Astrocyte (in vitro differentiated cells and primary cell): ENCODE data around the gene FLCN. TPM values are rescaled to one million over a fixed set of nuclear protein-coding genes. Genes with fewer than 3 reads are reported as not detected.
A peak's percentile ranks its signal among the peaks of the same experiment; 100 is the strongest.
"Not testable (repeated sequence)": the region's sequence is repeated elsewhere in the genome, so short reads cannot be mapped to it uniquely, and the experiment has no call there.

ENCODE experiments used
- DNase-seq: peaks from one replicate; pipeline ENCODE4 v3.0.0-alpha.2; 2010; ENCODE audit warnings: low read depth
- FAIRE-seq: peaks from 2 replicates; lab custom pipeline; 2011; peaks lifted over from hg19 to GRCh38; lab: Jason Lieb, UNC
- H2AFZ ChIP-seq: 2 replicates; pipeline ENCODE4 v1.6.0; 2012; ENCODE audit warnings: low read depth, low read length, inconsistent platforms
- H3K27ac ChIP-seq: 2 replicates; pipeline ENCODE4 v1.5.1; 2011; ENCODE audit warnings: low read depth, low read length, inconsistent platforms
- H3K27me3 ChIP-seq: 2 replicates; pipeline ENCODE4 v1.6.0; 2011; ENCODE audit warnings: low read length, inconsistent platforms; ENCODE audit not compliant: insufficient read depth
- H3K36me3 ChIP-seq: 2 replicates; pipeline ENCODE4 v1.5.1; 2011; ENCODE audit warnings: low read length, inconsistent platforms; ENCODE audit not compliant: insufficient read depth
- H3K4me1 ChIP-seq: 2 replicates; pipeline ENCODE4 v1.5.1; 2011; ENCODE audit warnings: low read length, inconsistent platforms; ENCODE audit not compliant: insufficient read depth
- H3K4me2 ChIP-seq: 2 replicates; pipeline ENCODE4 v1.6.0; 2012; ENCODE audit warnings: low read length, inconsistent platforms
- H3K4me3 ChIP-seq: 2 replicates; pipeline ENCODE4 v1.5.1; 2011; ENCODE audit warnings: low read depth, mild to moderate bottlenecking, low read length, inconsistent platforms; ENCODE audit not compliant: insufficient read depth
- H3K79me2 ChIP-seq: 2 replicates; pipeline ENCODE4 v1.6.0; 2012; ENCODE audit warnings: mild to moderate bottlenecking, low read length, inconsistent platforms; ENCODE audit not compliant: insufficient read depth
- H3K9ac ChIP-seq: 2 replicates; pipeline ENCODE4 v1.6.0; 2012; ENCODE audit warnings: mild to moderate bottlenecking, low read length, inconsistent platforms
- H3K9me3 ChIP-seq: 2 replicates; pipeline ENCODE4 v1.5.1; 2012; ENCODE audit warnings: low read depth, mild to moderate bottlenecking, low read length, inconsistent platforms; ENCODE audit not compliant: insufficient read depth
- H4K20me1 ChIP-seq: 2 replicates; pipeline ENCODE4 v1.6.0; 2012; ENCODE audit warnings: low read length, inconsistent platforms; ENCODE audit not compliant: insufficient read depth
- H3K27ac Mint-ChIP-seq: one replicate; pipeline ENCODE4 v1.8.0; 2021; ENCODE audit warnings: mild to moderate bottlenecking, mixed read lengths; ENCODE audit not compliant: unreplicated experiment
- H3K27me3 Mint-ChIP-seq: one replicate; pipeline ENCODE4 v1.8.0; 2021; ENCODE audit warnings: low read depth, mixed read lengths; ENCODE audit not compliant: unreplicated experiment
- H3K36me3 Mint-ChIP-seq: one replicate; pipeline ENCODE4 v1.8.0; 2021; ENCODE audit warnings: low read depth, mixed read lengths; ENCODE audit not compliant: unreplicated experiment
- H3K4me1 Mint-ChIP-seq: one replicate; pipeline ENCODE4 v1.8.0; 2021; ENCODE audit warnings: low read depth, mixed read lengths; ENCODE audit not compliant: unreplicated experiment
- H3K4me3 Mint-ChIP-seq: one replicate; pipeline ENCODE4 v1.8.0; 2021; ENCODE audit warnings: mild to moderate bottlenecking, moderate library complexity, mixed read lengths; ENCODE audit not compliant: unreplicated experiment
- H3K9me3 Mint-ChIP-seq: one replicate; pipeline ENCODE4 v1.8.0; 2021; ENCODE audit warnings: mild to moderate bottlenecking, mixed read lengths; ENCODE audit not compliant: unreplicated experiment
- CTCF ChIP-seq: IDR thresholded peaks from 2 replicates; pipeline ENCODE4 v1.5.1; 2011; ENCODE audit warnings: low read depth, mild to moderate bottlenecking, inconsistent platforms, low read length, moderate library complexity; ENCODE audit not compliant: insufficient read depth
- EZH2 ChIP-seq: IDR thresholded peaks from 2 replicates; pipeline ENCODE4 v1.6.1; 2012; ENCODE audit warnings: mild to moderate bottlenecking, low read length, inconsistent platforms; ENCODE audit not compliant: insufficient read depth
- total RNA-seq: library from RNA; stranded (reverse); gene quantifications from 2 replicates; pipeline ENCODE4 v1.2.1, GENCODE V29; 2021

FLCN gene
- total RNA-seq, 1 donor from 2014 or later: 40.0 TPM

- Histone ChIP-seq H3K36me3 (no peaks in the 10 kb centered on the region), H2AFZ (peak within 1 kb of the TSS; percentile 92), H3K4me1 (peaks cover 10% of the 10 kb centered on the region), H3K9ac (peak within 1 kb of the TSS; percentile 98), H4K20me1 (peaks cover 39% of the 10 kb centered on the region), H3K27me3 (no peaks in the 10 kb centered on the region), H3K9me3 (no peaks in the 10 kb centered on the region), H3K79me2 (peaks cover 48% of the 10 kb centered on the region), H3K27ac (peak within 1 kb of the TSS; percentile 97), H3K4me3 (peak within 1 kb of the TSS; percentile 81), H3K4me2 (peak within 1 kb of the TSS; percentile 95)
- Mint-ChIP-seq H3K4me1 (peaks cover 6% of the 10 kb centered on the region), H3K9me3 (no peaks in the 10 kb centered on the region), H3K36me3 (no peaks in the 10 kb centered on the region), H3K27ac (peak within 1 kb of the TSS; percentile 93), H3K4me3 (peak within 1 kb of the TSS; percentile 95), H3K27me3 (no peaks in the 10 kb centered on the region)
- FAIRE-seq (peak; percentile 26), DNase-seq (peak; percentile 93)
- TF ChIP-seq EZH2: no peak
- no peak for TF ChIP-seq CTCF
These were observed 43.9 kb upstream of the FLCN start, which contains the start of gene COPS3 for GRCh38 chr17:17280613-17281549. Gene COPS3, minus strand, starts transcription at chr17:17281246. Its CDS starts 60 bp downstream, at chr17:17281186.

GRCh38 chr17:17279316-17279715, 42.3 kb upstream of the FLCN start:
- Histone ChIP-seq H3K9me3 (no peaks in the 10 kb centered on the region), H3K4me2 (peak overlapping the region; percentile 95), H3K9ac (peak overlapping the region; percentile 98), H2AFZ (no peak overlapping the region), H3K27ac (no peak overlapping the region), H3K4me3 (peak overlapping the region; percentile 81), H4K20me1 (peaks cover 43% of the 10 kb centered on the region), H3K36me3 (no peaks in the 10 kb centered on the region), H3K4me1 (peaks cover 10% of the 10 kb centered on the region), H3K79me2 (peaks cover 61% of the 10 kb centered on the region), H3K27me3 (no peaks in the 10 kb centered on the region)
- H3K36me3 Mint-ChIP-seq: peaks cover 2% of the 10 kb centered on the region
- no peak for DNase-seq
- H3K27me3 Mint-ChIP-seq: no peaks in the 10 kb centered on the region
- H3K4me1 Mint-ChIP-seq: peaks cover 6% of the 10 kb centered on the region
- peak overlapping the region; percentile 93 for H3K27ac Mint-ChIP-seq
- H3K9me3 Mint-ChIP-seq: no peaks in the 10 kb centered on the region
- no peak for TF ChIP-seq EZH2
- TF ChIP-seq CTCF: no peak
- peak overlapping the region; percentile 95 for H3K4me3 Mint-ChIP-seq
- no peak for FAIRE-seq

GRCh38 chr17:17277431-17277830, 40.5 kb upstream of the FLCN start:
- H3K27me3 ChIP-seq, DNase-seq, H3K4me1 ChIP-seq, H3K9me3 ChIP-seq, H3K4me1 Mint-ChIP-seq, H3K27ac ChIP-seq, H3K4me3 ChIP-seq, H3K4me3 Mint-ChIP-seq, H3K9ac ChIP-seq, H3K4me2 ChIP-seq, H2AFZ ChIP-seq, FAIRE-seq, H3K36me3 ChIP-seq, H3K27me3 Mint-ChIP-seq, H3K9me3 Mint-ChIP-seq, H3K36me3 Mint-ChIP-seq, H3K27ac Mint-ChIP-seq: not testable (repeated sequence)
- Histone ChIP-seq H3K79me2 (peaks cover 78% of the 10 kb centered on the region), H4K20me1 (peaks cover 56% of the 10 kb centered on the region)
